Keratinocyte (primary cell): Measurements from ENCODE around the gene ACER3. TPM values are rescaled to one million over a fixed set of nuclear protein-coding genes. Genes with fewer than 3 reads are reported as not detected.

ENCODE experiments used
- DNase-seq: peaks from one replicate; pipeline ENCODE4 v3.0.0-alpha.2; 2011; ENCODE audit warnings: low read depth, missing footprints, low spot score
- FAIRE-seq: peaks from 2 replicates; lab custom pipeline; 2011; peaks lifted over from hg19 to GRCh38; lab: Jason Lieb, UNC
- H2AFZ ChIP-seq: 2 replicates; pipeline ENCODE4 v1.6.0; 2012; ENCODE audit warnings: low read length, control low read depth, inconsistent platforms; ENCODE audit not compliant: control insufficient read depth
- H3K27ac ChIP-seq: 2 replicates; pipeline ENCODE4 v1.5.1; 2011; ENCODE audit warnings: low read length; ENCODE audit not compliant: control insufficient read depth, insufficient read depth
- H3K27me3 ChIP-seq: 3 replicates; pipeline ENCODE4 v1.6.0; 2011; ENCODE audit warnings: low read length; ENCODE audit not compliant: control insufficient read depth, insufficient read depth; ENCODE audit errors: extremely low read depth
- H3K36me3 ChIP-seq, 2 experiments: 2 replicates in 1 of 2; 3 replicates in 1 of 2; pipeline ENCODE4 v1.5.1; 2011; ENCODE audit warnings: low read length in 2 of 2, mild to moderate bottlenecking in 1 of 2; ENCODE audit not compliant: control insufficient read depth in 2 of 2, insufficient read depth in 2 of 2; ENCODE audit errors: extremely low read depth in 1 of 2
- H3K4me1 ChIP-seq: 3 replicates; pipeline ENCODE4 v1.5.1; 2011; ENCODE audit warnings: low read length; ENCODE audit not compliant: control insufficient read depth, insufficient read depth; ENCODE audit errors: extremely low read depth
- H3K4me2 ChIP-seq: 3 replicates; pipeline ENCODE4 v1.6.0; 2011; ENCODE audit warnings: low read depth, low read length; ENCODE audit not compliant: control insufficient read depth, insufficient read depth; ENCODE audit errors: extremely low read depth
- H3K4me3 ChIP-seq, 3 experiments: fragments of 200-600 bp in 1 of 3; sonication (generic) in 1 of 3; 2 replicates in 2 of 3; 3 replicates in 1 of 3; pipeline ENCODE4 v1.5.1; 2011 to 2016; ENCODE audit warnings: low read length in 3 of 3, mild to moderate bottlenecking in 3 of 3, control low read depth in 2 of 3, inconsistent platforms in 1 of 3, low read depth in 1 of 3, mixed read lengths in 1 of 3, mixed run types in 1 of 3, moderate library complexity in 1 of 3; ENCODE audit not compliant: control insufficient read depth in 2 of 3, insufficient read depth in 2 of 3; ENCODE audit errors: extremely low read depth in 1 of 3
- H3K79me2 ChIP-seq: 2 replicates; pipeline ENCODE4 v1.6.0; 2012; ENCODE audit warnings: low read length; ENCODE audit not compliant: control insufficient read depth, insufficient read depth
- H3K9ac ChIP-seq: 3 replicates; pipeline ENCODE4 v1.6.0; 2011; ENCODE audit warnings: low read length; ENCODE audit not compliant: control insufficient read depth, insufficient read depth; ENCODE audit errors: extremely low read depth
- H3K9me1 ChIP-seq: 3 replicates; pipeline ENCODE4 v1.6.0; 2011; ENCODE audit warnings: low read length; ENCODE audit not compliant: control insufficient read depth, insufficient read depth; ENCODE audit errors: extremely low read depth
- H3K9me3 ChIP-seq: 2 replicates; pipeline ENCODE4 v1.5.1; 2012; ENCODE audit warnings: low read depth, low read length; ENCODE audit not compliant: control insufficient read depth
- H4K20me1 ChIP-seq: 3 replicates; pipeline ENCODE4 v1.6.0; 2011; ENCODE audit warnings: low read length; ENCODE audit not compliant: control insufficient read depth, insufficient read depth; ENCODE audit errors: extremely low read depth
- CTCF ChIP-seq, 3 experiments: IDR thresholded peaks in 1 of 3; conservative IDR thresholded peaks in 1 of 3; optimal IDR thresholded peaks in 1 of 3; 2 replicates in 2 of 3; 3 replicates in 1 of 3; pipeline versions ENCODE3 to v1.5.1; 2011; ENCODE audit warnings: low read length in 3 of 3, mild to moderate bottlenecking in 3 of 3, moderate library complexity in 2 of 3, control low read depth in 1 of 3, inconsistent platforms in 1 of 3; ENCODE audit not compliant: insufficient read depth in 2 of 3; ENCODE audit errors: extremely low read depth in 1 of 3
- EZH2 ChIP-seq: IDR thresholded peaks from one replicate; pipeline ENCODE4 v1.6.1; 2012; ENCODE audit warnings: inconsistent platforms, mild to moderate bottlenecking, low read length, moderate library complexity
- dilution Hi-C: fragments of 300-500 bp; cut with MboI; formaldehyde crosslinking; loops from one replicate; pipeline ENCODE4 v1.7.0; 2020; ENCODE audit warnings: low sequenced_read_pairs; ENCODE audit not compliant: extremely low pct_ligation_motif_present
- polyA plus RNA-seq, 5 experiments: library from polyadenylated mRNA; depleted of rRNA in 3 of 5; stranded (reverse) in 3 of 5; stranded (forward) in 1 of 5; unstranded in 1 of 5; fragments of >200 nt; gene quantifications; 1 replicate in 1 of 5; 2 replicates in 3 of 5; 3 replicates in 1 of 5; pipeline versions ENCODE4 v1.2.1 to v1.2.3, GENCODE V29; 2011 to 2012; ENCODE audit warnings: missing spikeins in 2 of 5, low read depth in 1 of 5, low replicate concordance in 1 of 5

The ACER3 gene
- polyA plus RNA-seq, 1 donor (not counting 4 experiments of a cell fraction or from before 2014, with no cell fraction given): 55.0 TPM

GRCh38 chr11:76947190-76947589, 86.5 kb downstream of the ACER3 start:
- H4K20me1 ChIP-seq: peaks cover 8% of the 10 kb centered on the region
- peaks cover 0 to 2% of the 10 kb centered on the region in 2 experiments for H3K36me3 ChIP-seq
- H3K79me2 ChIP-seq: peaks cover 40% of the 10 kb centered on the region
- no peaks in the 10 kb centered on the region for H3K9me3 ChIP-seq
- H2AFZ ChIP-seq: no peak overlapping the region
- H3K4me3 ChIP-seq: no peak overlapping the region
- TF ChIP-seq EZH2 (no peak), CTCF (optimal IDR thresholded peaks at IDR 0.05 in 1 of 3, IDR thresholded peaks at IDR 0.05 in 1 of 3, conservative IDR thresholded peaks at IDR 0.05 in 1 of 3; ENCODE audit: extremely low read depth in 1 of 3, insufficient read depth in 2 of 3, low read length in 3 of 3) (no peak)
- no peak overlapping the region for H3K4me2 ChIP-seq
- no peaks in the 10 kb centered on the region for H3K27me3 ChIP-seq
- H3K27ac ChIP-seq: no peak overlapping the region
- FAIRE-seq (no peak), DNase-seq (no peak)
- no peaks in the 10 kb centered on the region for H3K4me1 ChIP-seq
- H3K9ac ChIP-seq: no peak overlapping the region
- dilution Hi-C loops: no loop called here
- H3K9me1 ChIP-seq: no peaks in the 10 kb centered on the region

- dilution Hi-C loops: no loop called here
- peaks cover 0 to 2% of the 10 kb centered on the region in 2 experiments for H3K36me3 ChIP-seq
- DNase-seq: no peak
- no peak overlapping the region for H3K9ac ChIP-seq
- no peak overlapping the region for H3K27ac ChIP-seq
- H4K20me1 ChIP-seq: peaks cover 8% of the 10 kb centered on the region
- H3K4me2 ChIP-seq: no peak overlapping the region
- no peaks in the 10 kb centered on the region for H3K9me1 ChIP-seq
- TF ChIP-seq CTCF (optimal IDR thresholded peaks at IDR 0.05 in 1 of 3, IDR thresholded peaks at IDR 0.05 in 1 of 3, conservative IDR thresholded peaks at IDR 0.05 in 1 of 3; ENCODE audit: extremely low read depth in 1 of 3, insufficient read depth in 2 of 3, low read length in 3 of 3) (no peak), EZH2 (no peak)
- H3K79me2 ChIP-seq: peaks cover 35% of the 10 kb centered on the region
- no peaks in the 10 kb centered on the region for H3K27me3 ChIP-seq
- no peaks in the 10 kb centered on the region for H3K9me3 ChIP-seq
- no peak overlapping the region for H2AFZ ChIP-seq
- no peak overlapping the region for H3K4me3 ChIP-seq
- H3K4me1 ChIP-seq: no peaks in the 10 kb centered on the region
- no peak for FAIRE-seq
Observed at GRCh38 chr11:76947800-76948199, 87.1 kb downstream of the ACER3 start.
